Muscle layer of colon (tissue), 2 donors: ENCODE data around the gene CLASP1.
"Not testable (repeated sequence)": the region's sequence is repeated elsewhere in the genome, so short reads cannot be mapped to it uniquely, and the experiment has no call there.

Experiments
- H3K27ac ChIP-seq: one replicate; pipeline ENCODE4 v1.7.0; 2013; ENCODE audit warnings: low read depth, mild to moderate bottlenecking, low read length, moderate library complexity
- H3K27me3 ChIP-seq, 2 donors: one replicate each; pipeline ENCODE4 v1.7.0; 2013; ENCODE audit warnings: low read length in 2 of 2, mild to moderate bottlenecking in 2 of 2; ENCODE audit not compliant: insufficient read depth in 2 of 2, control insufficient read depth in 1 of 2
- H3K36me3 ChIP-seq: one replicate; pipeline ENCODE4 v1.7.0; 2013; ENCODE audit warnings: mild to moderate bottlenecking, low read length; ENCODE audit not compliant: insufficient read depth
- H3K4me1 ChIP-seq: one replicate; pipeline ENCODE4 v1.7.0; 2013; ENCODE audit warnings: mild to moderate bottlenecking, low read length; ENCODE audit not compliant: insufficient read depth
- H3K4me3 ChIP-seq, 2 donors: one replicate each; pipeline ENCODE4 v1.7.0; 2013; ENCODE audit warnings: low read length in 2 of 2, low read depth in 1 of 2, mild to moderate bottlenecking in 1 of 2, moderate library complexity in 1 of 2
- H3K9ac ChIP-seq: one replicate; pipeline ENCODE4 v1.7.0; 2013; ENCODE audit warnings: low read length
- H3K9me3 ChIP-seq: one replicate; pipeline ENCODE4 v1.7.0; 2013; ENCODE audit warnings: mild to moderate bottlenecking, low read length
- donor health status: abdominal sarcoma.
- donor health status: Adenocarcinoma of cecum.

Gene CLASP1

DNA sequence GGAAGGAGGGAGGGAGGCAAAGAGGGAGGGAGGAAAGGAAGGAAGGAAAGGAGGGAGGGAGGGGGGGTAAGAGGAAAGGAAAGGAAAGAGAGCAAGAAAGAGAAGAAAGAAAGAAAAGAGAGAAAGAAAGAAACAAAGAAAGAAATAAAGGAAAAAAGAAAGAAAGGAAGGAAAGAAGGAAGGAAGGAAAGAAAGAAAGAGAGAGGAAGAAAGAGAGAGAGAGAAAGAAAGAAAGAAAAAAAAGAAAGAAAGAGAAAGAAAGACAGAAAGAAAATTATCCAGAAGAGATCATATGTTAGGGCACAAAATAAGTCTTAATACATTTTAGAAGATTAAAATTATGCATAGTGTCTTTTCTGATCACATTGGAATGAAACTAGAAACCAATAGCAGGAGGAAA, 339.9 kb downstream of the CLASP1 start:
- Histone ChIP-seq H3K36me3 (no peaks in the 10 kb centered on the region), H3K4me1 (no peaks in the 10 kb centered on the region), H3K9me3 (no peaks in the 10 kb centered on the region)

DNA sequence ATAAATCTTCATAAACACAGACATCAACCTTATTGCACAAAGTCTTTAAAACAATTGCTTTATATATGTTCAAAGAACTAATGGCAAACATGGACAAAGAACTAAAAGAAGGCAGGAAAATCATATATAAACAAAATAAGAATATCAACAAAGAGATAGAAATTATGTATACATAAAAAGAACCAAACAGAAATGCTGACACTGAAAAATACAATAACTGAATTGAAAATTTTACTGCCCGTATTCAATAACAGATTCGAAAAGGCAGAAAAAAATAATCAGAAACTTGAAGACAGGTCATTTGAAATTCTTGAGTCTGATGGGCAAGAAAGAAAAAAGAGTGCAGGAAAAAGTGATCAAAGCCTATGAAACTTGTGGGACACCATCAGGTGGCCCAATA, 342.2 kb downstream of the CLASP1 start:
- H3K27ac ChIP-seq, result no peak overlapping the region
- H3K27me3 ChIP-seq, result no peaks in the 10 kb centered on the region
- H3K36me3 ChIP-seq, result no peaks in the 10 kb centered on the region
- H3K4me3 ChIP-seq, result no peak overlapping the region
- no peaks in the 10 kb centered on the region for H3K4me1 ChIP-seq
- no peaks in the 10 kb centered on the region for H3K9me3 ChIP-seq
- no peak overlapping the region for H3K9ac ChIP-seq

More for the DNA sequence above, 339.9 kb downstream of the CLASP1 start:
- Histone ChIP-seq H3K27ac (no peak overlapping the region), H3K4me3 (no peak overlapping the region), H3K9ac (no peak overlapping the region), H3K27me3 (no peaks in the 10 kb centered on the region)

DNA sequence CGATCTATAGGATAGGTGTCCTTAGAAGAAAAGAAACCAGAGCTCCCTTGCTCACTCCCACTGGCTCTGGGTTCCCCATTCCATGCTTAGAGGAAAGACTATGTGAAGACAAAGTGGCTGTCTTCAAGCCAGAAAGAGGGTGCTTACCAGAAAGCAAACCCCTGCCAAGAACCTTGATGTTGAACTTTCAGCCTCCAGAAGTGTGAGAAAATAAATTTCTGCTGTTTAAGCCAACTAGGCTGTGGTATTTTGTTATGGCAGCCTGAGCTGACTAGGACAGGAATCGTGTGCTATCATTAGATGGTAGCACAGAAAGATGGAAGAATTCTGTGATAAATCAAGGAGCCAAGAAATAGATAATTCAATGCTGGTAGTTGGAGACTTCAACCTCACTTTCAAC, 344.3 kb downstream of the CLASP1 start:
- Histone ChIP-seq H3K27me3 (no peaks in the 10 kb centered on the region), H3K36me3 (no peaks in the 10 kb centered on the region), H3K4me1 (no peaks in the 10 kb centered on the region), H3K9ac (no peak overlapping the region), H3K9me3 (no peaks in the 10 kb centered on the region), H3K27ac (no peak overlapping the region), H3K4me3 (no peak overlapping the region)

DNA sequence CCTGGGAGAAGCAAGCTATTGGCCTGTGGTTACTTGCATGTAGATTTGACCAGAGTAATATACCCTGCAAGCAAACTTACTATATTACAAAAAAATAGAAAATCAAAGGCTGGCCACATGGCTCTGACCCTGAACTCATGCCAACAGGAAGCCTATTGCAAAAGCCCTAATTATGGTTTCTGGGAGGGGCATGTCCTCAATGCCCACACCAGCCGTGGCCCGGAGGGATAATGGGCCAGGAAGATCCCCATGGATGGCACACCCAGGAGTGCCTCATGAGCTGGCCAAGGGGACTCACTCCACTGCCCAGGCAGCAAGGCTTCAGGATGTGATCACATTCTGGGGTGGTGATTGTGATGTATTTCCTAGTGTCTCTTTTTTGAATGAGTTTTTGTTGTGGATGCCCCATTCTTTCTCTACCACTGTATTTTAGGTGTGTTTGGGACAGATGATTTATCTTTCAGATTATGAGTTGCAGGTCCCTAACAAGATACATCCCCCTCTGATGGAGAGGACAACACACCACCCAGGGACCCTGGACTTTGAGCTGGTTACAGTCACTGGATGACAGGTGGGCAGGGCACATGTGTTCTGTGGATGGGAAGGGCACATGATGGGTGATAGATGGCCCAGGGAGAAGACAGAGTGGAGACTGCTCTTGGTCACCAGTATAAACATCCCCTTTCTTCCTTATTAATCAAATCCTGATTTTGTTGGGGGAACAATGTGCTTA, 345.6 kb downstream of the CLASP1 start:
- H3K9me3 ChIP-seq, result no peaks in the 10 kb centered on the region
- no peak overlapping the region for H3K4me3 ChIP-seq
- no peak overlapping the region for H3K9ac ChIP-seq
- H3K27me3 ChIP-seq, result no peaks in the 10 kb centered on the region
- no peaks in the 10 kb centered on the region for H3K4me1 ChIP-seq
- no peaks in the 10 kb centered on the region for H3K36me3 ChIP-seq
- H3K27ac ChIP-seq, result no peak overlapping the region

DNA sequence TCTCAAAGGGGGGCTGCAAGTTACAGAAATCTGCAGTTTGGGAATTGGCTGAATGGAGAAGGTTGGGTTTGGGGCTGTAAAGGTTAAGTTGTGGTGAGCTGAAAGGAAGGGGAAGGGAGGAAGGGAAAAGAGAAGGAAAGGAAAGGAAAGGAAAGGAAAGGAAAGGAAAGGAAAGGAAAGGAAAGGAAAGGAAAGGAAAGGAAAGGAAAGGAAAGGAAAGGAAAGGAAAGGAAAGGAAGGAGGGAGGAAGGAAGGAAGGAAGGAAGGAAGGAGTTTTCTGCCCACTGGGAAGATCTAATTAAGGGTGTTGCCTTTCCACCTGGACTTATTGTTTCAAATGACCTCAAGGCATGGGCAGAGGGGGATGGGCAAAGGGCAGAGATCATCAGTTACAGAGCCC, 348.1 kb downstream of the CLASP1 start:
- H3K27me3 ChIP-seq, H3K27ac ChIP-seq, H3K4me3 ChIP-seq, H3K9me3 ChIP-seq, H3K36me3 ChIP-seq, H3K4me1 ChIP-seq, H3K9ac ChIP-seq: not testable (repeated sequence)

DNA sequence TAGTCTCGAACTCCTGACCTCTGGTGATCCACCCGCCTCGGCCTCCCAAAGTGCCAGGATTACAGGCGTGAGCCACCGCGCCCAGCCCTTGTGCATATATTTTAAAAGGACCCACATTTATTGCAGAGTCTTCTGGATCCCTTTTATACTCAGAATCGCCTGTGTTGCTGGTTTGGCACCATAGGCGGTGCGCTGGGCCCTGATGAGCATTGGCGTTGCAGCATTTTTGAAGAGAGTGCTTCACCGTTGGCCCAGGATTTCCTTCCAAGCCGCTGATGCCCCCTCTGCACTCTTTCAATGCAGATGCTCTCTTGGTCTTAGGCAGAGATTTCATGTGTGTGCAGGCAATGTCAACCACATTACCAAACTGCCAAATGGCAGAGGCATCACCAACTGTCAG, 350.8 kb downstream of the CLASP1 start:
- no peak overlapping the region for H3K9ac ChIP-seq
- no peaks in the 10 kb centered on the region for H3K36me3 ChIP-seq
- no peaks in the 10 kb centered on the region for H3K27me3 ChIP-seq
- H3K4me1 ChIP-seq, result no peaks in the 10 kb centered on the region
- H3K4me3 ChIP-seq, result no peak overlapping the region
- H3K9me3 ChIP-seq, result no peaks in the 10 kb centered on the region
- no peak overlapping the region for H3K27ac ChIP-seq

DNA sequence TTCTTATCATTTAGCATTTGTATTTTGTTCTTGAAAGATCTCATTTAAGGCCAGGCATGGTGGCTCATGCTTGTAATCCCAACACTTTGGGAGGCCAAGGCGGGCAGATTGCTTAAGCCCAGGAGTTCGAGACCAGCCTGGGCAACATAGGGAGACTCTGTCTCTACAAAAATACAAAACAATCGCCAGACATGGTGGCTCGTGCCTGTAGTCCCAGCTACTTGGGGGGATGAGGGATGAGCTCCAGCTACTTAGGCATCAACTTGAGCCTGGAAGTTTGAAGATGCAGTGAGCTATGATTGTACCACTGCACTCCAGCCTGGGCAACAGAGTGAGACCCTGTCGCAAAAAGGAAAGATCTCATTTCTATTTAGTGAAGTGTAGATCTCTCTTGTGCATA, 351.4 kb downstream of the CLASP1 start:
- not testable (repeated sequence) for H3K9me3 ChIP-seq, H3K27ac ChIP-seq, H3K4me3 ChIP-seq, H3K27me3 ChIP-seq, H3K4me1 ChIP-seq, H3K9ac ChIP-seq, H3K36me3 ChIP-seq

DNA sequence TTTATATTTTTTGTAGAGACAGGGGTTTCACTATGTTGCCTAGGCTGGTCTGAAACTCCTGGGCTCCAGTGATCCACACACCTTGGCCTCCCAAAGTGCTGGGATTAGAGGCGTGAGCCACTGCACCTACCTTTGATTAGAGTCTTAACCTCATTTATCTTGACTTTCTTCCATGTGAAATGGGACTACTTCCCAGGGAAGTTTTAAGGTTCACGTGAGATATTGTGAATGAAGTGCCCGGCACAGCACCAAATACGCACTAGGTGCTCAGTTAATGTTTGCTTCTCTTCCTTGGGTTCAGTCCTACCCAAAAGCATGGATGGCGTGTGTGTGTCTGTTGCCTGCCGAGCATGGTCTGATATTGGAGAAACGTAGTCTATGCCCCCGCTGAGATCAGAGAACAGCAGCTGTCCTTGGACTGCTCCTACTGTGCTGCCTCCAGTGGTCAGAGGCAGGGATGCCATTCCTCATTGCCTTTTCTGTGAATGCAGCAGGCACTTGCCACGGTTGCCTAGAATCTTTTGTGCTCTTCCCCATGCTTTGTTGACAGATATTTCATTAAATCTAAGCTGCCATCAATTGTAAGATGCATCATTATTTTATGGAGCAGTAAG, 351.9 kb downstream of the CLASP1 start:
- Histone ChIP-seq H3K4me3 (no peak overlapping the region), H3K27me3 (no peaks in the 10 kb centered on the region), H3K36me3 (no peaks in the 10 kb centered on the region), H3K4me1 (no peaks in the 10 kb centered on the region), H3K9ac (no peak overlapping the region), H3K27ac (no peak overlapping the region), H3K9me3 (no peaks in the 10 kb centered on the region)

DNA sequence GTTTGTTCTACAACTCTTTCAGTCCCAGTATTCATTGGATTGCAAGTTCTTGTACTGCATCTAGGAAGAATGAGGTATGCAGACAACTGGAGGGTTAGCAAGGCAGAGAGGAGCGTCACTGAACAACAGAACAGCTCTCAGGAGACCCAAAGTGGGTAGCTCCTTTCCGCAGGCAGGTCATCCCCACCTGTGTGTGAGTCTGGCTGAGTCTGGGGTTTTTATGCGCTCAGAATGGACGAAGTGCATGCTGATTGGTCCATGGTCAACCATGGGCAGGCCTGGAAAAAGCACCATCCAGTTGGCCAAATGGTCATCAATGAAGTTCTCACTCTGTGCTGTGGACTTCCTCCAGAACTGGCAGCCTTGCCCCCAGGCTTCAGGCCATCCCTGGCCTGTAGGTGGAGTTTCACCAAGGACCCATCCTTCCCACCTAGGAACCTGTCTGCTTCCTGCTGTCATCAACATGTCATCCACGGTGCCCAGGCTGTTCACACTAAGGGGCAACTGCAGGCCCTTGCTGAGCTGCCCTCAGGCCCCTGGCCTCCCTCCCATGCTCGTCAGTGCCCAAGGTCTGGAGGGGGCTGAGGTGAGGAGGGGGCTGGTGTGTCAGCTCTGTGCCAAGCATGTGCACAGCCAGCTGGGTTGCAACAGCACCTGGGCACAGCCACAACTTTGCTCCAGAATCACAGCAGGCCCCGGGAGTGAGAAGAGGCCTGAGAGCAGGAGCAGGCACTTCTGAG, 353.2 kb downstream of the CLASP1 start:
- H3K27me3 ChIP-seq, result no peaks in the 10 kb centered on the region

DNA sequence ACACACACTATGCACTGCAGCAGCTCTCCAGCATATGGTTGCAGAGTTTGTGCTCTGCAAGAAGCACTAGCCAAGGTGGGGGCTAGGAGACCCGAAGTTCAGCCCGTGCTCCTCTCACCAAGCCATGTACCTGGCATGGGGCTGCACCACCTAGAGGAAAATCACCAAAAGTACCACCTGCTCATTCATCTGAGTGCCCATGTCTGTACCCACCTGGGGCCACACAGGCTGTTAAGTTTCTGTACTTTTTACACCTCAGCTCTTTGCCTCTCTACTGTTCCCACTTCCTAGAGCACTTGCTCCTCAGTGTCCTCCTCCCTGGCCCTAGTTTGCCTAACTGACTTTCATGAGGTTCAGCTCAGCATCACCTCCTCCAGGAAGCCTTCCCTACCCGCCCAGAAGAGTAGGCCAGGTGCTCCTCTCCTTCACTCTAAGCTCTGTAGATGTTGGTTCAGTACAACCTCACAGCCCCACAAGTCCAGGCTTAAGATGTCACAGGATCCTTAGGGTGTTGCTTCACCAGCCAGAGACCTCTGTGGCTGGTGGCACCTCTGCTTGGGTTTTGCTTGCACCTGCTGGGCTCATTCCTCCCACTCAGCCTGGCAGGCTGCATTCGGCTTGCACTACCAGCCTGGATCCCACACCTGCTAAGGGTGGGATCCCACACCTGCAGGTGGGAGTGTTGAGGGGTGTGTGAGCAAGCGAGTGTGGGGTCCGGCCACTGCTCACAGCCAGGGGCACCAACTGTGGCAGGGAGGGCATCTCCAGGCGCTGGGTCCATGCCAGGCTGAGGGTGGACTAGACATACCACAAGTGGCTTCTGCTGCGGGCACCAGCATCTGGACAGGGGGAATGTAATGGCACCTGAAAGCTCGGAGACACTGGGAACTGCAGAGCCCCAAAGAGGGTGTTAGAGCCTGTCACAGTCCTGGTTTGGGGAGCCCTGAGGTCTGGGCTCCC, 354.1 kb downstream of the CLASP1 start:
- H3K27ac ChIP-seq, result no peak overlapping the region
- H3K9me3 ChIP-seq, result no peaks in the 10 kb centered on the region

More for the DNA sequence above, 353.2 kb downstream of the CLASP1 start:
- Histone ChIP-seq H3K4me1 (no peaks in the 10 kb centered on the region), H3K36me3 (no peaks in the 10 kb centered on the region), H3K9me3 (no peaks in the 10 kb centered on the region), H3K27ac (no peak overlapping the region), H3K4me3 (no peak overlapping the region), H3K9ac (no peak overlapping the region)

More for the DNA sequence above, 354.1 kb downstream of the CLASP1 start:
- no peaks in the 10 kb centered on the region for H3K27me3 ChIP-seq
- H3K4me1 ChIP-seq, result no peaks in the 10 kb centered on the region
- H3K36me3 ChIP-seq, result no peaks in the 10 kb centered on the region
- no peak overlapping the region for H3K9ac ChIP-seq
- no peak overlapping the region for H3K4me3 ChIP-seq
